ENCODE measurements around the gene AMOT. TPM values are rescaled to one million over a fixed set of nuclear protein-coding genes. Genes with fewer than 3 reads are reported as not detected.

Gene AMOT
- total RNA-seq, 2 experiments from 2014 or later, result 1.1 to 1.4 TPM

- POLR2A ChIA-PET, result no interaction called here
- no peak for DNase-seq
- CTCF ChIA-PET, result no interaction called here
- H3K4me1 Mint-ChIP-seq (ENCODE audit: low read depth), result no peaks in the 10 kb centered on the region
- H3K27me3 Mint-ChIP-seq, result no peaks in the 10 kb centered on the region
- peaks cover 1% of the 10 kb centered on the region for H3K36me3 Mint-ChIP-seq
- no peak overlapping the region for H3K4me3 Mint-ChIP-seq
- H3K27ac Mint-ChIP-seq, result no peak overlapping the region
- H3K9me3 Mint-ChIP-seq, result no peaks in the 10 kb centered on the region
- intact Hi-C loops (cut with micrococcal nuclease), result no loop called here
Measured at GRCh38 chrX:112784692-112785091, 55.9 kb downstream of the AMOT start.

DNA sequence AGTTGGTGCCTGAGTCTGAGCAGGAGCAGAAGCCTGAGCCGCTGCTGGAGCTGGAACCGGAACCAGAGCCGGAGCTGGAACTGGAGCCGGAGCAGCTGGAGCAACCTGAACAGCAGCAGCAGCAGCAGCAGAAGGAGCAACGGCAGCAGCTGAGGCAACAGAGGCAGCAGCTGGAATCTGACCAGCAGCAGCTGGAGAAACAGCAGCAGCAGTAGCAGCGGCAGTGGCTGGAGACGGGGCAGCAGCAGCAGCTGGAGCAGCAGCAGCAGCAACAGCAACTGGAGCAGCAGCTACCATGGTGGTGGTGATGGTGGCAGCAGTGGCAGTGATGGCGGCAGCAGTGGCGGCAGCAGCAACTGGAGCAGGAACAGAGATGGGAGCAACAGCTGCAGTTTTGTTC, 61.5 kb downstream of the AMOT start:
- CTCF ChIA-PET, result no interaction called here
- Mint-ChIP-seq H3K27me3 (no peaks in the 10 kb centered on the region), H3K27ac (no peak overlapping the region), H3K4me3 (no peak overlapping the region), H3K36me3 (peaks cover 4% of the 10 kb centered on the region), H3K9me3 (no peaks in the 10 kb centered on the region), H3K4me1 (ENCODE audit: low read depth) (no peaks in the 10 kb centered on the region)
- DNase-seq, result no peak
- intact Hi-C loops (cut with micrococcal nuclease), result no loop called here
- POLR2A ChIA-PET, result no interaction called here

- Mint-ChIP-seq H3K36me3 (peaks cover 2% of the 10 kb centered on the region), H3K4me3 (no peak overlapping the region), H3K27me3 (no peaks in the 10 kb centered on the region), H3K27ac (no peak overlapping the region), H3K4me1 (ENCODE audit: low read depth) (no peaks in the 10 kb centered on the region), H3K9me3 (no peaks in the 10 kb centered on the region)
- CTCF ChIA-PET, result no interaction called here
- intact Hi-C loops (cut with micrococcal nuclease), result no loop called here
- DNase-seq, result no peak
- POLR2A ChIA-PET, result no interaction called here
Measured at GRCh38 chrX:112774651-112775293, 65.9 kb downstream of the AMOT start.

GRCh38 chrX:112774142-112774541, 66.5 kb downstream of the AMOT start:
- no peak for DNase-seq
- no peaks in the 10 kb centered on the region for H3K9me3 Mint-ChIP-seq
- no peak overlapping the region for H3K4me3 Mint-ChIP-seq
- ChIA-PET POLR2A (no interaction called here), CTCF (no interaction called here)
- H3K27ac Mint-ChIP-seq, result no peak overlapping the region
- intact Hi-C loops (cut with micrococcal nuclease), result no loop called here
- H3K4me1 Mint-ChIP-seq (ENCODE audit: low read depth), result no peaks in the 10 kb centered on the region
- no peaks in the 10 kb centered on the region for H3K27me3 Mint-ChIP-seq
- H3K36me3 Mint-ChIP-seq, result peaks cover 2% of the 10 kb centered on the region

GRCh38 chrX:112769034-112769433, 71.6 kb downstream of the AMOT start:
- CTCF ChIA-PET, result no interaction called here

DNA sequence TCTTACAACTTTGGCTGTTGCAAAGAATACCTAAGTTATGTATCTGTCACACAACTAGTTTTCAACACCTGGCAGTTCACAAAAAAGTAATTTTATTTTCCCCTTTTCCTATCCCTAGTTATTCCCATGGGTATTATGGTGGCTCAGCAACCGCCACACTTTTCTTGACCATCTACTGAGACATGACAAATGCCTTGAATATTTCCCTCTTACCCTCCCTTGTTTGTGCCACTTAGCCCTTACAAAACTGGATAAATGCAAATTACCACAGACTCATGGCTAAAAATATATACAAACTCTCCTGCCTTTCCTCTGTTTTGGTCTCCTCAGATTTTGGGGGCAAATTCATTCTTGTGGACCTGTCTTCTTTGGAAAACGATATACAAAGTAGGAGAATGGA, 72.1 kb downstream of the AMOT start:
- ChIA-PET POLR2A (no interaction called here), CTCF (no interaction called here)
- DNase-seq, result no peak
- H3K27me3 Mint-ChIP-seq, result no peaks in the 10 kb centered on the region
- no peaks in the 10 kb centered on the region for H3K36me3 Mint-ChIP-seq
- no peaks in the 10 kb centered on the region for H3K4me1 Mint-ChIP-seq (ENCODE audit: low read depth)
- intact Hi-C loops (cut with micrococcal nuclease), result no loop called here
- no peak overlapping the region for H3K4me3 Mint-ChIP-seq
- no peak overlapping the region for H3K27ac Mint-ChIP-seq
- H3K9me3 Mint-ChIP-seq, result no peaks in the 10 kb centered on the region

More at GRCh38 chrX:112769034-112769433, 71.6 kb downstream of the AMOT start:
- no peak overlapping the region for H3K27ac Mint-ChIP-seq
- no peaks in the 10 kb centered on the region for H3K36me3 Mint-ChIP-seq
- intact Hi-C loops (cut with micrococcal nuclease), result no loop called here
- POLR2A ChIA-PET, result no interaction called here
- no peaks in the 10 kb centered on the region for H3K9me3 Mint-ChIP-seq
- no peaks in the 10 kb centered on the region for H3K4me1 Mint-ChIP-seq (ENCODE audit: low read depth)
- DNase-seq, result no peak
- no peaks in the 10 kb centered on the region for H3K27me3 Mint-ChIP-seq
- no peak overlapping the region for H3K4me3 Mint-ChIP-seq

DNA sequence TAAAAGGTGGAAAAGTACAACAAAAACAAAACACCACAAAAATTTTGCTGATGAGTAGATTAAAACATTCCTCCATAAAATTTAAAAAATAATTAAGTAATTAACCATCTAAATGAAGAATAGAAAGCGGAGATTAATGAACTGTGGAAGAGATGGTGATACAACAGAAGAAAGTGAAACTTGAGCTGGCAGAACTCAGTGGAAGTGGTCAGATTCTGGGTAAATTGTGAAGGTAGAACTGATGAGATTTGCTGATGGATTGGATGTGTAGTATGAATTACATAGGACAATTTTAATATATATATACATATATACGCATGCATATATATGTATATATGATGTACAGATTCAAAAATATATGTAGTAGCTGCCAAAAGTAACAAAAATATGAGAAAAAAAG, 73.9 kb downstream of the AMOT start:
- Mint-ChIP-seq H3K9me3 (no peaks in the 10 kb centered on the region), H3K4me3 (no peak overlapping the region), H3K27ac (no peak overlapping the region), H3K27me3 (no peaks in the 10 kb centered on the region), H3K4me1 (ENCODE audit: low read depth) (no peaks in the 10 kb centered on the region), H3K36me3 (no peaks in the 10 kb centered on the region)
- no peak for DNase-seq
- intact Hi-C loops (cut with micrococcal nuclease), result no loop called here
- POLR2A ChIA-PET, result no interaction called here
- CTCF ChIA-PET, result no interaction called here

GRCh38 chrX:112761242-112762207, 79.1 kb downstream of the AMOT start:
- ChIA-PET CTCF (no interaction called here), POLR2A (no interaction called here)
- intact Hi-C loops (cut with micrococcal nuclease), result no loop called here
- H3K9me3 Mint-ChIP-seq, result no peaks in the 10 kb centered on the region
- no peak overlapping the region for H3K4me3 Mint-ChIP-seq
- no peaks in the 10 kb centered on the region for H3K4me1 Mint-ChIP-seq (ENCODE audit: low read depth)
- H3K27ac Mint-ChIP-seq, result no peak overlapping the region
- H3K27me3 Mint-ChIP-seq, result peaks cover 3% of the 10 kb centered on the region
- DNase-seq, result no peak
- H3K36me3 Mint-ChIP-seq, result no peaks in the 10 kb centered on the region

DNA sequence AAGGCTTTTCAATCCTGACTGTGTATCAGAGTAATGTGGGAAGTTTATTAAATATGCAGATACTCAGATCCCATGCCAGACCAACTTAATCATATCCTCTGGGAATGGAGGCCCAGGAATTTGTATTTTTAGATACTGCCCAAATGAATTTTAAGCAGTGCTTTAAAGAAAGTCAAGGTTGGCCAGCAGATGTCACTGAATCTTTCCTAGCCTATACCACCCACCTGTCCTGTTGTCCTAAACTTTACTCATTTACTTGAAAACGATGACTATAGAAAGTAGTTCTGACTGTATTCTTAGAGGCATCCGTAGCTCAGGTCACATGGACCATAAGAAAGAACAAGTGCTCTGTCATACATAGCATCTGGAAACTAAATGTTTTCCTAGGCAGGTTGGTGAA, 79.9 kb downstream of the AMOT start:
- intact Hi-C loops (cut with micrococcal nuclease), result no loop called here
- H3K4me3 Mint-ChIP-seq, result no peak overlapping the region

DNA sequence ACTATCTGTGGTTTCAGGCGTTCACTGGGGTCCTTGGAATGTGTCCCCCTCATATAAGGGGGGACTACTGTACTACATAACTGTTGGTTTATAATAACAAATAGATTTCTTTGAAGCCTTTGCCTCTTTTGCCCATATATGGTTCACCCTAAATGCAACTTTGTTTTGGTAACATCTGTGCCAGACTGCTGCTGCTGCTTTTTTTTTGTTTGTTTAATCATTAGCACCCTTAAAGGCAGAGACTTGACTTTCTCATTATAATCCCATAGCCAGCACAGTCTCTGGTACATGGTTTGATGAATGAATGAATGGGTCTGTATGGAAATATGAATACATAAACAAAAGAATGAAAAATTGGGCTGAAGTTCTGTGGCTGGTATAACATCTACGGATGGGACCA, 80.7 kb downstream of the AMOT start:
- CTCF ChIA-PET, result no interaction called here
- H3K4me3 Mint-ChIP-seq, result no peak overlapping the region
- peaks cover 3% of the 10 kb centered on the region for H3K27me3 Mint-ChIP-seq
- POLR2A ChIA-PET, result no interaction called here
- no peaks in the 10 kb centered on the region for H3K36me3 Mint-ChIP-seq
- no peak for DNase-seq
- no peaks in the 10 kb centered on the region for H3K4me1 Mint-ChIP-seq (ENCODE audit: low read depth)
- no peak overlapping the region for H3K27ac Mint-ChIP-seq
- intact Hi-C loops (cut with micrococcal nuclease), result no loop called here
- no peaks in the 10 kb centered on the region for H3K9me3 Mint-ChIP-seq

More for the DNA sequence above, 79.9 kb downstream of the AMOT start:
- H3K27ac Mint-ChIP-seq, result no peak overlapping the region
- peaks cover 3% of the 10 kb centered on the region for H3K27me3 Mint-ChIP-seq
- no peaks in the 10 kb centered on the region for H3K9me3 Mint-ChIP-seq
- H3K36me3 Mint-ChIP-seq, result no peaks in the 10 kb centered on the region
- H3K4me1 Mint-ChIP-seq (ENCODE audit: low read depth), result no peaks in the 10 kb centered on the region
- ChIA-PET POLR2A (no interaction called here), CTCF (no interaction called here)
- DNase-seq, result no peak

GRCh38 chrX:112759512-112759911, 81.1 kb downstream of the AMOT start:
- no peaks in the 10 kb centered on the region for H3K9me3 Mint-ChIP-seq
- ChIA-PET CTCF (no interaction called here), POLR2A (no interaction called here)
- DNase-seq, result no peak
- no peaks in the 10 kb centered on the region for H3K4me1 Mint-ChIP-seq (ENCODE audit: low read depth)
- intact Hi-C loops (cut with micrococcal nuclease), result no loop called here
- H3K27ac Mint-ChIP-seq, result no peak overlapping the region
- H3K27me3 Mint-ChIP-seq, result peaks cover 3% of the 10 kb centered on the region
- H3K4me3 Mint-ChIP-seq, result no peak overlapping the region
- no peaks in the 10 kb centered on the region for H3K36me3 Mint-ChIP-seq

DNA sequence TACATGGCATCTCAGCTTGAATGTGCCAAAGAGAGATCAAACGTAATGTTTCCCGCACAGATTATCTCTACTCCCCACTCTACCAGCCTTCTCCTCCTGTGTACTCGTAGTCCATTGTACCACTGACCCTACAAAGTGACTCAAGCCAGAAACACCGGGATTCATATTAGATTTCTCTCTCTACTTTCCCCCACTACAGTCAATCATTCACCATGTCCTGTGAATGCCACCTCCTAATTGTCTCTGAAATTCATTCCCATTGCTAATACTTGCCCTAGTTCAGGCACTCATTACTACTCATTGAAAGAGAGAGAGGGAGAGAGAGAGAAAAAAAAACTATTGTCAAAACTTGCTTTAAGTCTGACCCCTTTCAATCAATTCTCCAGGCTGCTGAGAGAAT, 82.7 kb downstream of the AMOT start:
- Mint-ChIP-seq H3K27me3 (peaks cover 3% of the 10 kb centered on the region), H3K4me1 (ENCODE audit: low read depth) (no peaks in the 10 kb centered on the region), H3K36me3 (no peaks in the 10 kb centered on the region), H3K4me3 (no peak overlapping the region), H3K9me3 (no peaks in the 10 kb centered on the region), H3K27ac (no peak overlapping the region)
- intact Hi-C loops (cut with micrococcal nuclease), result no loop called here
- POLR2A ChIA-PET, result no interaction called here
- CTCF ChIA-PET, result no interaction called here
- DNase-seq, result no peak

DNA sequence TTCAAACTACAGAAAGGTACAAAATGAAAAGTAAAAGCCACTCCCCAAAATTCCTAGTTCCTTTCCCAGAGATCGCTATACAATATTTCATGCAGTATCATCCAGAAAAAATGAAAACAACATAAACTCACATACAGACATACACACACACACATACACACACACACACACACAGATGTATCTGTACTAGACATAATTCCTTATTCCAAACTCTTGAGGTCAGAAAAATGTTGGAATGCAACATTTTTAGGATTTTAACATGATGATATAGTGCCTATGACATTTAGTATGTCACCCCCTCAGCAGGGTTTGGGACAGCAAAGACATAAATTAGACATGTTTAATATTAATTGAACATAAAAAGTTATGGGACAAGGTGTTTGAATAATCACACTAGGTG, 87.5 kb downstream of the AMOT start:
- no peak overlapping the region for H3K4me3 Mint-ChIP-seq
- H3K27me3 Mint-ChIP-seq, result peaks cover 3% of the 10 kb centered on the region
- H3K27ac Mint-ChIP-seq, result no peak overlapping the region
- no peak for DNase-seq
- no peaks in the 10 kb centered on the region for H3K4me1 Mint-ChIP-seq (ENCODE audit: low read depth)
- ChIA-PET POLR2A (no interaction called here), CTCF (no interaction called here)
- intact Hi-C loops (cut with micrococcal nuclease), result no loop called here
- H3K9me3 Mint-ChIP-seq, result no peaks in the 10 kb centered on the region
- H3K36me3 Mint-ChIP-seq, result no peaks in the 10 kb centered on the region

Data from activated CD4-positive, alpha-beta memory T cell treated with anti-CD3 and anti-CD28 coated beads for 36 hours (primary cell).